ENCODE data around the gene MGMT. TPM values are rescaled to one million over a fixed set of nuclear protein-coding genes. Genes with fewer than 3 reads are reported as not detected.

The MGMT gene
- total and polyA plus RNA-seq, 2 of the 4 experiments (the other 2 are of a cell fraction): 11.5 to 17.8 TPM

DNA sequence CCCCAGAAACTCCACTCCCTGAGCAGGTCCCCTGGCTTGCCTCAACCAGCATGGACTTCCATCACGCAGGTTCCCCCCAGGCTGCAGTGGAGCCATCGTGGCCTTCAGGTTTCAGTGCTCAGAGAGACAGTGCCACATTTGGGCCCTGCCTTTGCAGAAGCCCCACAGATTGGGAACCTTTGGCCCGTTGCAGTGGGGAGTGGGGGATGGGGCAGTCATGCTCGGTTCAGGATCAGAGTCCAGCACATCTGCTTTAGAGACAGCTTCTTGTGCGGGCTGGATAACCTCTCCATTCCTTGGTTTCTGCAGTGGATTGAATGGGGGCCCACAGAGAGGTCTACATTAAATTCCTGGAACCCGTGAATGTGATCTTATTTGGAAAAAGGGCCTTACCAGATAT lies 313.2 kb downstream of the MGMT start:
- Histone ChIP-seq H2BK15ac (ENCODE audit: low read depth, low read length) (no peak overlapping the region), H3K4ac (ENCODE audit: low read depth, low read length) (no peak overlapping the region), H2BK5ac (ENCODE audit: low read depth, low read length, poor library complexity, severe bottlenecking) (no peak overlapping the region), H4K8ac (ENCODE audit: low read depth in 2 of 2, low read length in 2 of 2) (no peak overlapping the region), H4K5ac (ENCODE audit: low read depth, low read length) (no peak overlapping the region), H3K79me1 (ENCODE audit: low read depth in 1 of 2, low read length in 2 of 2) (no peaks in the 10 kb centered on the region), H3K9ac (ENCODE audit: low read depth, low read length) (no peak overlapping the region), H3K23ac (ENCODE audit: low read depth, low read length) (no peak overlapping the region), H4K20me1 (ENCODE audit: insufficient read depth, low read length) (no peaks in the 10 kb centered on the region), H3K14ac (replicated peaks; ENCODE audit: low read depth, low read length) (no peak overlapping the region), H3K4me1 (ENCODE audit: control insufficient read depth, insufficient read depth, low read length) (no peaks in the 10 kb centered on the region), H2BK120ac (ENCODE audit: low read depth, low read length) (no peak overlapping the region), H2AK5ac (ENCODE audit: low read depth, low read length) (no peak overlapping the region), H3K9me1 (ENCODE audit: insufficient read depth, low read length) (no peaks in the 10 kb centered on the region), H3K4me2 (ENCODE audit: low read depth, low read length) (no peak overlapping the region), H4K91ac (ENCODE audit: insufficient read depth, low read depth, low read length) (no peak overlapping the region), H3K56ac (ENCODE audit: extremely low read depth, insufficient read depth, low read length) (no peak overlapping the region), H3K9me3 (ENCODE audit: control insufficient read depth, insufficient read depth, low read length) (peaks cover 36% of the 10 kb centered on the region), H3K4me3 (ENCODE audit: insufficient read depth, low read depth, low read length) (no peak overlapping the region), H3K18ac (ENCODE audit: low read depth, low read length) (no peak overlapping the region), H2AK9ac (replicated peaks; ENCODE audit: low read depth, low read length, poor library complexity) (no peak overlapping the region), H3K36me3 (ENCODE audit: control insufficient read depth, insufficient read depth, low read length) (no peaks in the 10 kb centered on the region), H2BK20ac (ENCODE audit: low read depth, low read length) (no peak overlapping the region), H3K27ac (ENCODE audit: insufficient read depth, low read length) (no peak overlapping the region), H2AFZ (replicated peaks; ENCODE audit: low read length, poor library complexity) (no peak overlapping the region), H3K27me3 (ENCODE audit: control insufficient read depth, insufficient read depth, low read length) (no peaks in the 10 kb centered on the region)
- POLR2A ChIA-PET (ENCODE audit: unreplicated experiment): no interaction called here
- BruUV-seq (replicated peaks): no TSS peak
- TF ChIP-seq NFE2L2 (IDR thresholded peaks at IDR 0.05; ENCODE audit: low read depth, low read length) (no peak), RCOR1 (IDR thresholded peaks at IDR 0.05; ENCODE audit: insufficient replicate concordance, low read length) (no peak), MAFK (IDR thresholded peaks at IDR 0.05; ENCODE audit: low read depth, low read length) (no peak), BHLHE40 (IDR thresholded peaks at IDR 0.05; ENCODE audit: low read depth, low read length) (no peak), RFX5 (IDR thresholded peaks at IDR 0.05; ENCODE audit: low read depth, low read length) (no peak)
- dilution Hi-C loops (cut with HindIII; ENCODE audit: low sequenced_read_pairs, unreplicated experiment): no loop called here
- intact Hi-C loops (cut with micrococcal nuclease): no loop called here
- ATAC-seq (ENCODE audit: low read depth) (no peak), DNase-seq (no peak)
- WGBS, 2 experiments (ENCODE audit: extremely low coverage in 2 of 2, insufficient read length in 1 of 2): no CpG with 5 or more reads among the region's 6 CpGs
- in situ Hi-C loops (cut with MboI; ENCODE audit: low sequenced_read_pairs): no loop called here
- CTCF ChIA-PET: no interaction called here

Data from IMR-90 (cell line).